ENCODE results near the gene UTP20.

UTP20 gene

DNA sequence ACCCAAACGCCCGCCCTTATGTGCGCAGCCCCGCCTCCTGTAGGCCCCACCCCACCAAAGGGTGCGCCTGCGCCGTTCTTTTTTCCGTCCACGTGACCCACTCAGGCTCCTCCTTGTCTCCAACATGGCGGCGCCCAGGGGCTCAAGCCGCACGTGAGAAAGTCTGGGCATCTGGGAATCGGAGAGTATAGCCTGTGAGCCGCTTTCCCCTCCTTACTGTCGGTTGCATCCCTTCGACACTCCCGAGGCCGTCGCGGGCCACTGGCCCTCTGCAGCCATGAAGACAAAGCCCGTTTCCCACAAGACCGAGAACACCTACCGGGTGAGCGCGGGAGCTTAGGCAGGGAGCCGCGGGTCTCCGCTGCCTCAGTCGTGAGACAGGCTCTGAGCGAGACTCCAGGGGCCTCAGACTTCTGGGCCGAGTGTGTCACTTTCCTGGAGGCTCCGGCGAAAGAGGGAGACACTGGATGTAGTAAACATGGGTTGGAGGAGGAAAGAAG, at the start of gene UTP20:
Gene UTP20 (plus strand): TSS at position 100 of the 500 bp plus-strand sequence. CDS start 178 bp downstream, at position 278.
- peak; percentile 13 to 76 for DNase-seq

GRCh38 chr12:101230547-101230946, 49.4 kb upstream of the UTP20 start:
- no peak for DNase-seq

DNA sequence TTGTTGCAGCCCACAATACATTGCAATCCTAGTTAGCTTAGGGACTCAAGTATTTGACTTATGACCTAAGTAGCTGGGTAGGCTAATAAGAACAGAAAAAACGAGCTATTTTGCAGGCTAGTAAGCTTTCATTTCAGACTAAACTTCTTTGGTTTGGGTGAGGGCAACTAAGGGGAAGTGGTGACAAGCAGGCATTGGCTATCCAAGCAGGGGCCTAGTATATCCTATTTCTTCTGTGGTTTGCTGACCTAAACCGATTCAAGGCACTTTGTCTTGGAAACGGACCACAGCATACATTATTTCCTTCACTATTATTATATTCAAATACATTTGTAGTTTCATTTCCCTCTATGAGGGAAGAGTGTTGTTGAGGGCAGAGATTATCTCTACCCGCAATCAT, 48.3 kb upstream of the UTP20 start:
- no peak for DNase-seq

- no peak for DNase-seq
Measured at GRCh38 chr12:101235686-101236085, 44.2 kb upstream of the UTP20 start.

DNA sequence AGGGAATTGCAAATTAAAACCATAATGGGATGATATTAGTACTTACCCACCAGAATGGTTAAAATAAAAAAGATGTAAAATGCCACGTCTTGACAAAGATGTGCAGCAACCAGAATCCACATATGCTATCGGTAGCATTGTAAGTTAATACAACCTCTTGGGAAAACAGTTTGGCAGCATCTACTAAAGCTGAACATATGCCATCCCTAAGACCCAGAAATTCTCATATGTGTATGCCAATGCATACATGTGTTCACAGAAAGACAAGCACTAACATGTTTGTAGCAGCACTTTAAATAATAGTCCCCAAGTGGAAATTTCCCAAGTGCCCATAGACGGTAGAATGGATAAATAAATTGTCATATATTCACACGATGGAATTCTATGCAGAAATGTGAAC, 41.6 kb upstream of the UTP20 start:
- DNase-seq, result no peak

DNA sequence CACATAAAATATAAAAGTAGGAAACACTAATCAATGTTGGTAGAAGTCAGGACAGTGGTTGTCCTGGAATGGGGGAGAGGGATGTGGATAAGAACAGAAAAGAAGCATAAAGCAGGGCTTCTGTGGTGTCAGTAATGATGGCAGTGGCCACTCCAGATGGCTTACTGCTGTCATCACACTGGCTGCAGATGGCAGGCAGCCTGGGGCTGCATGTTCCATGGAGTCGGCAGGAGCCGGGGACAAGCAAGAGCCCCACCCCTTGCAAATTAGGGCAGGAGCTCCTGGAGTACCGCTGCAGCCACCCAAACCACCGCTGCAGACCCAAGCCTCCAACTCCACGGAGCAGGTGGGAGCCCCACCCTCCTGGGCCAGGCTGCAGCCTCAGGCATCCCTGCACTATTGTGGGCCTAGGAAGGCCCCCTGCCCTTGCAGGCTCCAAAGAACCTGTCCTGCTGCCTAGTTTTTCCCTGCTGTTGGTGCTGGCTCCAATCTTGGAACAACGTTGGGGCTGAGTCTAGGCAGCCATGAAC, 41.0 kb upstream of the UTP20 start:
- DNase-seq, result no peak

GRCh38 chr12:101243074-101243473, 36.8 kb upstream of the UTP20 start:
- DNase-seq, result no peak

DNA sequence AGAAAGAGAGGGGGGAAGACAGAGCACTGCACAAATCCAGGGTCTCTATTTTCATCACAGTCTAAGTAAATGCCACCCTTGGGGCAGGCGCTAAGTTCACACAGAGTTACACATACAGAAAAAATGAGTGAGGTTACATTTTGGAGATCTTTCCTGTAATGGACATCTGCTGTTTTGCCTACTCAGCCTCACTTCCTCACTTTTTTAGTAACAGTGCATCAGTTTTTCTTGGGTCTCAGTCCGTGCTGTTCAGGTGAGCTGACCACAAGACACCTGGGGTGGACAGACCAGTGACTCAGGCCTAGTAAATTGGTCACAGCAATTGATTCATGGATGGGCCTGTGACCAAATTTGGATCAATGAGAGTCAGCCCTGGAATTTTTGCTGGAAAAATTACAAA, 36.3 kb upstream of the UTP20 start:
- no peak for DNase-seq

- DNase-seq, result no peak
Measured at GRCh38 chr12:101256266-101256665, 23.6 kb upstream of the UTP20 start.

- DNase-seq, result no peak
Measured at GRCh38 chr12:101257357-101257756, 22.5 kb upstream of the UTP20 start.

DNA sequence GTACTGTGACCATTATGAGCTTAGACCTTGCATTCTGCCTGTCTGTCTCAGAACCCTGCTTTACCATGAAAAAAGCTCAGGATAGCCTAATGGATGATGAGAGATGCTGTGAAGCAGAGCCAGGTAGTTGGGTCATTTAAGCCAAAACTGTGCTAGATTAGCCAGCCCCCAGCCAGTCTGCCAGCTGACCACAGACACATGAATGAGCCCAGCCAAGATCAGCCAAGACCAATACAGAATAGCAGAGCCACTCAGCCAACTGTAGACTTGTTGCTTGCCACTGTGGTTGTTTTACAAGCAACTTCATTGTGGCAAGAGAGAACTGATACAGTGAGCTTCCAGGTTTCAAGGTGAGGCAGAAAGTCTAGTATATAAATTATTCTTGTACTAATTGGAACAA, 12.8 kb upstream of the UTP20 start:
- no peak for DNase-seq

- DNase-seq, result no peak
Measured at GRCh38 chr12:101276433-101276832, 3.5 kb upstream of the UTP20 start.

GRCh38 chr12:101277443-101277842, 2.5 kb upstream of the UTP20 start:
- DNase-seq, result no peak

DNA sequence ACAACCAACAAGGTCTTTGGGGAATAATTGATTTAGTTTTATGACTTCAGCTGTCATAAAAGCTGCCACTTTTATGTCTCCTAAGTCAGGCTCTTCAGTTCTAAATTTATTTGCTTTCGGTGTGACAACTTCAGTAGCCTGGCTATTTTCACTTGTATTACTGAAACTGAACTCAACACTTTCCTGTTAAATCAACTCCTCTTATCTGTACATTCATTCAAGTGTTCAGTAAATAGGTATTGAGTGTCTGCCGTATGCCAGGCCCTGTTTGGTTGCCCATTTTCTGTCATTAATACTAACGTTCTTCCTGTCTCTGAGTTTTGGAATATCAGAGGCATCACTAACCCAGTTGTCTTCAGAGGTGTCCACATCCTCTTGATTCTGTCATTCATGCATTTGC, 7.5 kb downstream of the UTP20 start:
- no peak for DNase-seq

DNA sequence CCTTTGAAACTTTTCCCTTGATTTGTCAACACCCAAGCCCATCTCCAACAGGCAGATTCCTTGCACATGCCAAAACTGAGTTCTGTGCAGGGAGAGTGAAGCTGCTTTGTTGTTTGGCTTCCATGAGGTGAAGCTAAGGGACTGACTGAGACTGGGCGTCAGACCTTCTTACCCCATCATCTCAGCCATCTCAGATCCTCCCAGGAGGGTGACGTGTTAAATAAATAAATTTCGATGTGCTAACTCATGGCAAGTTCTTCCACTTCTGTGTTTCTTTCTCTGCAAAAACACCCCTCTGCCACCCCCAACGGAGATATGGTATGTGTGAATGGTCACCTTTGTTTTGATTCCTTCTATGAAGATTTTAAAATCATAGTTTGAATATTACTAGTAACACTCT, 17.8 kb downstream of the UTP20 start:
- no peak for DNase-seq

GRCh38 chr12:101298426-101298825, 18.5 kb downstream of the UTP20 start:
- DNase-seq, result no peak

DNA sequence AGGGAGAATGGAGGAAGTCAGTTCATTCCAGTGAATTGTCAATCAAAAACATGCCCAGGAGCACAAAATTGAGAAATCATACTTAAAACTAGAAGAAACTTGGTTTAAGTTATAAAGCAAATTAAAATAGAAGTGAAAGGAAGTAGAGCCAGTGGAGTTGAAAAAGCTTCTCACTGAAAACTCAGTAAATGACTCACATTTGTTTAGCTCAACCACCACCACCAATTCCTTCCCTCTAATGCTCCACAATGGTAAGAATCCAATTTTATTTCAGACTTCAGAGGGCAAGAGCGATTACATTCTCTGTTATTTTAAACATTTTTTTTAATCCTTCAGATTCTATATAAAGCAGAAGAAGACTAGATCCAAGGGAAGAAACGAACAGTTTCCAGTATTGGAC, 19.4 kb downstream of the UTP20 start:
- DNase-seq, result no peak

- no peak for DNase-seq
Measured at GRCh38 chr12:101299931-101300330, 20.0 kb downstream of the UTP20 start.

- DNase-seq, result no peak
Measured at GRCh38 chr12:101302741-101303140, 22.8 kb downstream of the UTP20 start.

- no peak for DNase-seq
Measured at GRCh38 chr12:101305226-101305779, 25.4 kb downstream of the UTP20 start.

DNA sequence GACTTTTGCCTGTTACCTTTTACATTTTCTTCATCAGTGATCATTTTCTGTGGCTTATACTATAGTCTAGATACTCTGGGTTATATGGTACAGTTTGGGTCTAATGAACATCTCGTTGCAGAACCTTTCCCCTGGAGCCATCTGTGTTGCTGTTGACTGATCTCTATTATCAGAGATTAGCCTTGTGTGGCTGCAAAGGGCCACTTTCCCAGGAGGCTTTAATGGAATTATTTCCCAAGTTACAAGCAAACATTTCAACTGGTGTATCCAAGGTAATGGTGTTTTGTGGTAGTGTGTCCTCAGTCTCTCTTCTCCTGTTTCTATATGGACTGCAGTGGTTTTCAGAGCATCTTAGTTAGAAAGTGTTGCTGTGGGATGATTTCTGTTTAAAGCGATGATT, 25.9 kb downstream of the UTP20 start:
- DNase-seq, result no peak

DNA sequence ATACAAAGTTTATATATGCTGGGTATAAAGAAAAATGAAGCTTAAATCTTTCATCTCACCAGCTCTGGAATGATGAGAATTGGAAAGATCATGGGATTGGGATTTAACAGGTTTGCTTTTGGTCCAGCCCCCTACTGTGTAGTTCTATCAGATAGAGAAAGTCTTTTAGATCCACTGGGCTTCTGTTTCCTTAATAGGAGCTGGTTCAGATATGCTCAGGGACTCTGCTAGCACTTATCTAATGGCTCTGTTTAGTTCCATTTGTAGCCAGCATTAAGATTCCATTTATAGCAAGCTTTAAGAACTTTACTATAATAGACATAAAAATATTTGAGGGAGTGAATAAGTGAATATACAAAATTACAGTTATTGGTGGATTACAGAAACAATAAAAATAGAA, 42.6 kb downstream of the UTP20 start:
- no peak for DNase-seq

DNA sequence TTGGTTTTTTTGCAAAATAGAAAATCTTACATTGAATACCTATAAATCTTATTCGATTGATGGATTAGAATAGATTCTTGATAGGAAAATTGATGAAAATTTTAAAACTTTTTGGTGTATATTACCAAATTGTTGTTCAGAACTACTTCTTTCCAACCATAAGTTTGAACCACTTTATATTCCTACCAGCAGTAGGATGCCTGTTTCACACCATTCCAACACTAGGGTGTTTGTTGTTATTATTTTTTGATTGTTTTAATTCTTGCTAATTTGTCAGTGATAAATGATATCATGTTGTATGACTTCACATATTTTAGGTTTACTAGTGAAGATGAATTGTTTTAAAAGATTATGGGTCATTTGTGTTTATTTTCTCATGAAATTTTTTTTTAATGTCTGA, 43.4 kb downstream of the UTP20 start:
- DNase-seq, result no peak

GRCh38 chr12:101325590-101325989, 45.7 kb downstream of the UTP20 start:
- DNase-seq, result no peak

DNA sequence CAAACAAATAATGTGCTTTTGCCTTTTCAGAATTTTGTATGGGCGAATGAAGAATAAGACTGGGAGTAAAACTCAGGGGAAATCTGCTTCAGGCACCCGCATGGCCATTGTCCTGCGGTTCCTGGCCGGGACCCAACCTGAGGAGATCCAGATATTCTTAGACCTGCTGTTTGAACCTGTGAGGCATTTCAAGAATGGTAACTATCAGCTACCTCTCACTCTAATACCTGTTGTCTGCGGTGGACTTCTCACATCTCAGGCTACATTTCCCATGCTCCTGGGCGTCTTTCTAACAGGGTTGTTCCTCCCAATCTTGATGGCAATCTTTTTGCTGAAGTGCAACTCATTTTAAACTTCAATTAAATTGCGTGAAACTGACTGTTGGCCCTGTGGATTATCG, 47.1 kb downstream of the UTP20 start:
- DNase-seq, result no peak

All from cerebellar nuclear complex (tissue), 1 donor.